ENCODE results near the gene KATNAL1. TPM values are rescaled to one million over a fixed set of nuclear protein-coding genes. Genes with fewer than 3 reads are reported as not detected.

KATNAL1 gene
- total RNA-seq, 1 donor from 2014 or later: 13.4 TPM

GRCh38 chr13:30255696-30256095 is 51.7 kb downstream of the KATNAL1 start:
- H3K36me3 Mint-ChIP-seq (ENCODE audit: low read depth): peaks cover 14% of the 10 kb centered on the region
- no peak overlapping the region for H3K27ac Mint-ChIP-seq
- ATAC-seq (ENCODE audit: low read depth) (no peak), DNase-seq (no peak)
- no peaks in the 10 kb centered on the region for H3K27me3 Mint-ChIP-seq
- H3K4me1 Mint-ChIP-seq: peaks cover 12% of the 10 kb centered on the region
- no peak for TF ChIP-seq CTCF (IDR thresholded peaks at IDR 0.05)
- H3K9me3 Mint-ChIP-seq: no peaks in the 10 kb centered on the region
- ChIA-PET POLR2A (interaction anchor here (0.7 to 1.0 kb wide), 3 partner anchors 51 to 334 kb away, joined by 4 to 6 read pairs (median 5); partner anchors contain the start of genes HMGB1 and KATNAL1), CTCF (interaction anchor here (1.0 to 1.4 kb wide), 3 partner anchors 96 to 611 kb away, joined by 3 to 4 read pairs (median 3); no protein-coding TSS in a partner anchor)
- no peak overlapping the region for H3K4me3 Mint-ChIP-seq
- intact Hi-C loops (cut with micrococcal nuclease): loop anchor here (1.0 to 5.0 kb wide), 3 partner anchors 207 to 547 kb away; no protein-coding TSS in a partner anchor

- CTCF ChIA-PET: interaction anchor here (0.7 to 1.6 kb wide), 2 partner anchors 121 to 139 kb away, joined by 3 to 4 read pairs; no protein-coding TSS in a partner anchor
- H3K4me3 Mint-ChIP-seq: peak overlapping the region; percentile 24
- no peak for ATAC-seq (ENCODE audit: low read depth)
Measured at GRCh38 chr13:30253830-30254229, 53.5 kb downstream of the KATNAL1 start.

GRCh38 chr13:30247406-30247805 is 59.9 kb downstream of the KATNAL1 start:
- Mint-ChIP-seq H3K27ac (no peak overlapping the region), H3K36me3 (ENCODE audit: low read depth) (peaks cover 20% of the 10 kb centered on the region), H3K9me3 (no peaks in the 10 kb centered on the region), H3K4me1 (peaks cover 6% of the 10 kb centered on the region), H3K4me3 (no peak overlapping the region), H3K27me3 (no peaks in the 10 kb centered on the region)
- DNase-seq (no peak), ATAC-seq (ENCODE audit: low read depth) (no peak)
- no peak for TF ChIP-seq CTCF (IDR thresholded peaks at IDR 0.05)
- POLR2A ChIA-PET: no interaction called here
- CTCF ChIA-PET: no interaction called here
- intact Hi-C loops (cut with micrococcal nuclease): no loop called here

More at GRCh38 chr13:30253830-30254229, 53.5 kb downstream of the KATNAL1 start:
- H3K4me1 Mint-ChIP-seq: peaks cover 12% of the 10 kb centered on the region
- peaks cover 24% of the 10 kb centered on the region for H3K36me3 Mint-ChIP-seq (ENCODE audit: low read depth)
- no peak for DNase-seq
- H3K27ac Mint-ChIP-seq: peak overlapping the region; percentile 11
- TF ChIP-seq CTCF (IDR thresholded peaks at IDR 0.05): no peak
- H3K27me3 Mint-ChIP-seq: no peaks in the 10 kb centered on the region
- H3K9me3 Mint-ChIP-seq: no peaks in the 10 kb centered on the region
- intact Hi-C loops (cut with micrococcal nuclease): no loop called here
- POLR2A ChIA-PET: no interaction called here

GRCh38 chr13:30241532-30241931 is 65.8 kb downstream of the KATNAL1 start:
- TF ChIP-seq CTCF (IDR thresholded peaks at IDR 0.05): no peak
- Mint-ChIP-seq H3K36me3 (ENCODE audit: low read depth) (peaks cover 11% of the 10 kb centered on the region), H3K27me3 (no peaks in the 10 kb centered on the region), H3K9me3 (no peaks in the 10 kb centered on the region), H3K4me1 (peaks cover 3% of the 10 kb centered on the region), H3K4me3 (no peak overlapping the region), H3K27ac (no peak overlapping the region)
- CTCF ChIA-PET: interaction anchor here (1.3 kb wide), 1 partner anchor 109 kb away, joined by 4 read pairs; no protein-coding TSS in a partner anchor
- intact Hi-C loops (cut with micrococcal nuclease): no loop called here
- POLR2A ChIA-PET: no interaction called here
- DNase-seq: no peak
- ATAC-seq (ENCODE audit: low read depth): no peak

GRCh38 chr13:30240608-30241007 is 66.7 kb downstream of the KATNAL1 start:
- DNase-seq: no peak
- H3K4me1 Mint-ChIP-seq: no peaks in the 10 kb centered on the region

More at GRCh38 chr13:30240608-30241007, 66.7 kb downstream of the KATNAL1 start:
- Mint-ChIP-seq H3K36me3 (ENCODE audit: low read depth) (peaks cover 11% of the 10 kb centered on the region), H3K27ac (no peak overlapping the region), H3K27me3 (no peaks in the 10 kb centered on the region), H3K9me3 (no peaks in the 10 kb centered on the region), H3K4me3 (no peak overlapping the region)
- no peak for ATAC-seq (ENCODE audit: low read depth)
- no peak for TF ChIP-seq CTCF (IDR thresholded peaks at IDR 0.05)
- POLR2A ChIA-PET: no interaction called here
- intact Hi-C loops (cut with micrococcal nuclease): no loop called here
- CTCF ChIA-PET: no interaction called here
